ENCODE results near the gene HIRA. TPM values are rescaled to one million over a fixed set of nuclear protein-coding genes. Genes with fewer than 3 reads are reported as not detected.

HIRA gene
- total and polyA plus RNA-seq, 9 of the 15 experiments (the other 6 are each of a cell fraction or from before 2014, with no cell fraction given): 0.96 to 132 (median 58.4) TPM

- TF ChIP-seq MLX (CRISPR knock-in tag; conservative IDR thresholded peaks at IDR 0.05): 0 out of 4 replicates have a peak, but pooled peaks of 1 of the 2 experiments have one; percentile 87
- TF ChIP-seq HMGXB4 (CRISPR knock-in tag; IDR thresholded peaks at IDR 0.05): peak; percentile 92
- TF ChIP-seq GTF2B (IDR thresholded peaks at IDR 0.05; ENCODE audit: extremely low read depth, insufficient read length): no peak
- no peak for TF ChIP-seq ZNF277 (CRISPR knock-in tag; IDR thresholded peaks at IDR 0.05; ENCODE audit: borderline replicate concordance)
- TF ChIP-seq SRSF7 (optimal IDR thresholded peaks at IDR 0.05; ENCODE audit: low read depth, low read length): no peak
- no peak for TF ChIP-seq ZNF121 (CRISPR knock-in tag; conservative IDR thresholded peaks at IDR 0.05)
- no peak for TF ChIP-seq ELF2 (CRISPR knock-in tag; IDR thresholded peaks at IDR 0.05)
- TF ChIP-seq TEAD1 (CRISPR knock-in tag; IDR thresholded peaks at IDR 0.05): 0 out of 4 replicates have a peak, but pooled peaks of 1 of the 2 experiments have one; percentile 20
- no peak for TF ChIP-seq AFF1 (IDR thresholded peaks at IDR 0.05; ENCODE audit: low read depth in 1 of 2, partially characterized antibody in 2 of 2)
- TF ChIP-seq ZNF780A (CRISPR knock-in tag; IDR thresholded peaks at IDR 0.05): no peak
- no peak for TF ChIP-seq ZNF354B (CRISPR knock-in tag; IDR thresholded peaks at IDR 0.05)
- peak; percentile 78 for TF ChIP-seq RBBP5 (IDR thresholded peaks at IDR 0.05; ENCODE audit: borderline replicate concordance, insufficient read depth, low read length, poor library complexity, severe bottlenecking)
- no peak for TF ChIP-seq LCOR (CRISPR knock-in tag; IDR thresholded peaks at IDR 0.05)
- TF ChIP-seq ETV5 (CRISPR knock-in tag; IDR thresholded peaks at IDR 0.05; ENCODE audit: low read depth): no peak
- no peak for TF ChIP-seq HNRNPLL (IDR thresholded peaks at IDR 0.05; ENCODE audit: low read depth, low read length, poor library complexity, severe bottlenecking)
Observed at GRCh38 chr22:19480173-19480568, 48.6 kb upstream of the HIRA start (continued).
